Uterus (tissue), 4 donors: ENCODE data around the gene ZSCAN23. TPM values are rescaled to one million over a fixed set of nuclear protein-coding genes. Genes with fewer than 3 reads are reported as not detected.
"Not testable (repeated sequence)": the region's sequence is repeated elsewhere in the genome, so short reads cannot be mapped to it uniquely, and the experiment has no call there.

ENCODE experiments used
- DNase-seq, 2 donors: peaks; one replicate each; pipeline ENCODE4 v3.0.0-alpha.2; 2019 to 2020
- H3K27ac ChIP-seq, 2 donors: fragments of 200-600 bp; sonication (generic); 1 replicate in 1 of 2; 2 replicates in 1 of 2; pipeline ENCODE4 v1.5.1; 2016 to 2018
- H3K27me3 ChIP-seq, 2 donors: fragments of 200-600 bp; sonication (generic); one replicate each; pipeline ENCODE4 v1.5.1; 2018 to 2019; ENCODE audit warnings: control low read depth in 1 of 2
- H3K36me3 ChIP-seq, 2 donors: fragments of 200-600 bp; sonication (generic); one replicate each; pipeline ENCODE4 v1.5.1; 2019; ENCODE audit warnings: control low read depth in 1 of 2
- H3K4me1 ChIP-seq, 2 donors: fragments of 200-600 bp; sonication (generic); one replicate each; pipeline ENCODE4 v1.5.1; 2018 to 2019; ENCODE audit warnings: control low read depth in 1 of 2
- H3K4me3 ChIP-seq, 2 donors: fragments of 200-600 bp; sonication (generic); 1 replicate in 1 of 2; 2 replicates in 1 of 2; pipeline ENCODE4 v1.5.1; 2018 to 2019; ENCODE audit warnings: mild to moderate bottlenecking in 1 of 2
- H3K9me3 ChIP-seq, 2 donors: fragments of 200-600 bp; sonication (generic); one replicate each; pipeline ENCODE4 v1.5.1; 2019; ENCODE audit warnings: control low read depth in 1 of 2
- CTCF ChIP-seq, 4 experiments: fragments of 200-600 bp in 2 of 4; fragments of 450-650 bp in 2 of 4; sonication (generic) in 2 of 4; IDR thresholded peaks; one replicate each; pipeline ENCODE4 v1.5.1; 2016 to 2019; ENCODE audit warnings: antibody characterized with exemption in 4 of 4, mild to moderate bottlenecking in 2 of 4, moderate library complexity in 1 of 4
- POLR2A ChIP-seq, 2 donors: fragments of 450-650 bp; IDR thresholded peaks; one replicate each; pipeline ENCODE4 v1.6.1; 2016; ENCODE audit warnings: antibody characterized with exemption in 2 of 2, mild to moderate bottlenecking in 1 of 2, moderate library complexity in 1 of 2
- intact Hi-C: fragments of 100-400 bp; cut with DNase I; formaldehyde crosslinking; loops from one replicate; pipeline ENCODE4 v1.15.1; 2023; ENCODE audit warnings: low total_unique reads
- total RNA-seq, 4 donors: library from RNA; depleted of rRNA in 3 of 4; stranded (reverse); fragments of >200 nt in 3 of 4; gene quantifications; one replicate each; pipeline versions ENCODE4 v1.1.0 to v1.2.4, GENCODE V29; 2014 to 2023
- donor health status: DM: yes; HTN: yes; CAD: no.

ZSCAN23 gene
- total RNA-seq, 4 donors from 2014 or later: 0.26 to 21.3 (median 7.5) TPM; not detected in 1

- H3K4me3 ChIP-seq: no peak overlapping the region
- intact Hi-C loops: no loop called here
- DNase-seq: no peak
- H3K9me3 ChIP-seq: no peaks in the 10 kb centered on the region
- H3K36me3 ChIP-seq: no peaks in the 10 kb centered on the region
- no peaks in the 10 kb centered on the region for H3K4me1 ChIP-seq
- TF ChIP-seq POLR2A (IDR thresholded peaks at IDR 0.05) (no peak), CTCF (IDR thresholded peaks at IDR 0.05) (no peak)
- no peak overlapping the region for H3K27ac ChIP-seq
- no peaks in the 10 kb centered on the region for H3K27me3 ChIP-seq
Observed at GRCh38 chr6:28423546-28423945, 19.7 kb downstream of the ZSCAN23 start.

- Histone ChIP-seq H3K36me3 (no peaks in the 10 kb centered on the region), H3K4me3 (no peak overlapping the region), H3K9me3 (no peaks in the 10 kb centered on the region), H3K27ac (no peak overlapping the region), H3K27me3 (peaks cover 0 to 4% of the 10 kb centered on the region in 2 donors), H3K4me1 (no peaks in the 10 kb centered on the region)
- intact Hi-C loops: no loop called here
- no peak for TF ChIP-seq CTCF (IDR thresholded peaks at IDR 0.05)
- no peak for TF ChIP-seq POLR2A (IDR thresholded peaks at IDR 0.05)
- no peak for DNase-seq
Observed at GRCh38 chr6:28413681-28414080, 29.6 kb downstream of the ZSCAN23 start.

- DNase-seq: no peak
- TF ChIP-seq POLR2A (IDR thresholded peaks at IDR 0.05) (no peak), CTCF (IDR thresholded peaks at IDR 0.05) (no peak)
- no peak overlapping the region for H3K27ac ChIP-seq
- H3K4me3 ChIP-seq: no peak overlapping the region
- H3K9me3 ChIP-seq: no peaks in the 10 kb centered on the region
- intact Hi-C loops: no loop called here
- no peaks in the 10 kb centered on the region for H3K4me1 ChIP-seq
- H3K27me3 ChIP-seq: peaks cover 0 to 4% of the 10 kb centered on the region in 2 donors
- H3K36me3 ChIP-seq: no peaks in the 10 kb centered on the region
Observed at GRCh38 chr6:28410767-28411166, 32.5 kb downstream of the ZSCAN23 start.

GRCh38 chr6:28408076-28408802 lies 35.1 kb downstream of the ZSCAN23 start:
- Histone ChIP-seq H3K4me3 (no peak overlapping the region), H3K36me3 (no peaks in the 10 kb centered on the region), H3K4me1 (no peaks in the 10 kb centered on the region), H3K27me3 (peaks cover 0 to 4% of the 10 kb centered on the region in 2 donors), H3K9me3 (no peaks in the 10 kb centered on the region), H3K27ac (no peak overlapping the region)
- no peak for DNase-seq
- intact Hi-C loops: no loop called here
- TF ChIP-seq CTCF (IDR thresholded peaks at IDR 0.05): no peak
- TF ChIP-seq POLR2A (IDR thresholded peaks at IDR 0.05): no peak

- intact Hi-C loops: no loop called here
- TF ChIP-seq CTCF (IDR thresholded peaks at IDR 0.05) (no peak), POLR2A (IDR thresholded peaks at IDR 0.05) (no peak)
- Histone ChIP-seq H3K36me3 (no peaks in the 10 kb centered on the region), H3K9me3 (no peaks in the 10 kb centered on the region), H3K4me1 (no peaks in the 10 kb centered on the region), H3K27ac (no peak overlapping the region), H3K4me3 (no peak overlapping the region), H3K27me3 (peaks cover 0 to 4% of the 10 kb centered on the region in 2 donors)
- no peak for DNase-seq
Observed at GRCh38 chr6:28407401-28407800, 35.9 kb downstream of the ZSCAN23 start.

- H3K9me3 ChIP-seq, H3K4me3 ChIP-seq, DNase-seq, H3K4me1 ChIP-seq, intact Hi-C loops, H3K27ac ChIP-seq, H3K36me3 ChIP-seq, H3K27me3 ChIP-seq: not testable (repeated sequence)
Observed at GRCh38 chr6:28403923-28404322, 39.4 kb downstream of the ZSCAN23 start.
